Measurements from ENCODE around the gene TRIM33. TPM values are rescaled to one million over a fixed set of nuclear protein-coding genes. Genes with fewer than 3 reads are reported as not detected.
A peak's percentile ranks its signal among the peaks of the same experiment; 100 is the strongest.

Gene TRIM33
- total and polyA plus RNA-seq, 2 of the 8 experiments (the other 6 are each of a cell fraction or from before 2014, with no cell fraction given), result 17.1 to 52.3 TPM

- H3K56ac ChIP-seq (replicated peaks; ENCODE audit: insufficient read length, low read depth, low read length), result no peak overlapping the region
- no peak overlapping the region; the same call in 1 of the 2 replicates for H4K8ac ChIP-seq (ENCODE audit: extremely low read depth, insufficient read depth, low read length)
- no peak overlapping the region for H4K5ac ChIP-seq (ENCODE audit: insufficient read length, low read depth, low read length)
- H3K23me2 ChIP-seq (ENCODE audit: low read depth, low read length), result no peaks in the 10 kb centered on the region; the same call in 1 of the 2 replicates
- H3K27ac ChIP-seq (ENCODE audit: low read depth, low read length), result no peak overlapping the region
- CTCF ChIA-PET (ENCODE audit: partially characterized antibody), result interaction anchor here (0.5 to 2.8 kb wide), 8 partner anchors 8 to 1465 kb away, joined by 3 to 9 read pairs (median 4); no protein-coding TSS in a partner anchor
- H3K4me2 ChIP-seq (ENCODE audit: insufficient read depth in 1 of 2, low read depth in 2 of 2, low read length in 2 of 2), result peak overlapping the region in 1 of 2 experiments; percentile 11; a peak in 1 of 4 replicates
- H3K79me2 ChIP-seq (ENCODE audit: control insufficient read depth in 1 of 2, insufficient read depth in 2 of 2, low read length in 2 of 2), result no peaks in the 10 kb centered on the region
- WGBS, 2 experiments (ENCODE audit: extremely low coverage in 1 of 2, insufficient coverage in 1 of 2, insufficient read length in 1 of 2, insufficient replicate concordance in 2 of 2, low coverage in 1 of 2, low lambda C conversion rate in 2 of 2, missing lambda C conversion rate in 1 of 2), result 75% methylated on average over 4 of the region's 4 CpGs; no CpG with 5 or more reads in 1 of the 2 experiments
- POLR2A ChIA-PET (ENCODE audit: partially characterized antibody), result interaction anchor here (1.2 kb wide), 1 partner anchor 36 kb away, joined by 3 read pairs; no protein-coding TSS in a partner anchor
- H3K23ac ChIP-seq (ENCODE audit: insufficient read length), result no peak overlapping the region
- peaks cover 0 to 6% (median 3%) of the 10 kb centered on the region in 4 experiments; a peak in 4 of 7 replicates for H3K4me1 ChIP-seq (replicated peaks in 1 of 4; ENCODE audit: control insufficient read depth in 3 of 4, insufficient read depth in 4 of 4, low read length in 3 of 4)
- no peak overlapping the region for H3K4me3 ChIP-seq (ENCODE audit: extremely low read depth in 1 of 4, insufficient read depth in 2 of 4, low read depth in 3 of 4, low read length in 4 of 4)
- H2AK5ac ChIP-seq (ENCODE audit: low read depth, low read length), result no peak overlapping the region
- H3K79me1 ChIP-seq (ENCODE audit: low read depth, low read length), result no peaks in the 10 kb centered on the region
- no peak for FAIRE-seq
- no peak overlapping the region for H4K91ac ChIP-seq (replicated peaks; ENCODE audit: insufficient read length, low read length)
- peak in 1 of 2 experiments; percentile 46 for DNase-seq (ENCODE audit: low read depth in 1 of 2, low spot score in 2 of 2)
- H4K20me1 ChIP-seq (replicated peaks in 1 of 2; ENCODE audit: control insufficient read depth in 1 of 2, insufficient read depth in 2 of 2, low read length in 2 of 2), result no peaks in the 10 kb centered on the region
- H3K4ac ChIP-seq (replicated peaks; ENCODE audit: insufficient read length, low read depth, low read length), result no peak overlapping the region
- H3K14ac ChIP-seq (ENCODE audit: insufficient read length), result no peak overlapping the region
- H2BK15ac ChIP-seq (ENCODE audit: low read length), result no peak overlapping the region
- H3K36me3 ChIP-seq (ENCODE audit: control insufficient read depth in 2 of 4, insufficient read depth in 4 of 4, low read length in 3 of 4), result no peaks in the 10 kb centered on the region
- H3K18ac ChIP-seq (ENCODE audit: extremely low read depth, low read length), result no peak overlapping the region
- no peaks in the 10 kb centered on the region; a peak in 1 of 4 replicates for H3K9me3 ChIP-seq (ENCODE audit: insufficient read depth in 2 of 2, low read depth in 1 of 2, low read length in 1 of 2)
- TF ChIP-seq SUZ12 (IDR thresholded peaks at IDR 0.05; ENCODE audit: low read length) (no peak), KDM1A (IDR thresholded peaks at IDR 0.05; ENCODE audit: borderline replicate concordance, low read length) (no peak)
- H2BK5ac ChIP-seq (ENCODE audit: low read depth, low read length), result no peak overlapping the region
- no peak overlapping the region for H2BK12ac ChIP-seq (ENCODE audit: low read depth, low read length)
- H2BK20ac ChIP-seq (ENCODE audit: low read length), result no peak overlapping the region
- H3K27me3 ChIP-seq (replicated peaks in 1 of 4; ENCODE audit: control insufficient read depth in 3 of 4, extremely low read depth in 1 of 4, insufficient read depth in 3 of 4, low read length in 3 of 4), result 0 out of 7 replicates have a peak, but pooled peaks cover 0 to 3% (median 0%) of the 10 kb centered on the region in 4 experiments
- no peak overlapping the region for H2BK120ac ChIP-seq (replicated peaks; ENCODE audit: low read depth, low read length)
- H3K9ac ChIP-seq (replicated peaks in 1 of 4; ENCODE audit: extremely low read depth in 1 of 4, low read depth in 3 of 4, low read length in 3 of 4), result no peak overlapping the region
- H2AFZ ChIP-seq (ENCODE audit: low read length), result peak overlapping the region; percentile 89; the same call in 1 of the 2 replicates
Measured at GRCh38 chr1:114353262-114353661, 157.7 kb downstream of the TRIM33 start.
